HL-60 (cell line): ENCODE data around the gene PSMG3.

Source experiments
- GABPA ChIP-seq: IDR thresholded peaks from 2 replicates; pipeline ENCODE4 v1.6.1; 2012; ENCODE audit warnings: low read depth
- POLR2AphosphoS5 ChIP-seq: IDR thresholded peaks from 2 replicates; pipeline ENCODE4 v1.6.1; 2012; ENCODE audit warnings: low read depth
- SPI1 ChIP-seq: IDR thresholded peaks from 2 replicates; pipeline ENCODE4 v1.6.1; 2012; ENCODE audit warnings: low read depth, mild to moderate bottlenecking, borderline replicate concordance
- TF ChIP-seq, protein P1 (sequence below): IDR thresholded peaks from one replicate; pipeline ENCODE4 v1.5.1; 2011; ENCODE audit warnings: low read length, control low read depth, inconsistent platforms; ENCODE audit not compliant: insufficient read depth

DNA sequence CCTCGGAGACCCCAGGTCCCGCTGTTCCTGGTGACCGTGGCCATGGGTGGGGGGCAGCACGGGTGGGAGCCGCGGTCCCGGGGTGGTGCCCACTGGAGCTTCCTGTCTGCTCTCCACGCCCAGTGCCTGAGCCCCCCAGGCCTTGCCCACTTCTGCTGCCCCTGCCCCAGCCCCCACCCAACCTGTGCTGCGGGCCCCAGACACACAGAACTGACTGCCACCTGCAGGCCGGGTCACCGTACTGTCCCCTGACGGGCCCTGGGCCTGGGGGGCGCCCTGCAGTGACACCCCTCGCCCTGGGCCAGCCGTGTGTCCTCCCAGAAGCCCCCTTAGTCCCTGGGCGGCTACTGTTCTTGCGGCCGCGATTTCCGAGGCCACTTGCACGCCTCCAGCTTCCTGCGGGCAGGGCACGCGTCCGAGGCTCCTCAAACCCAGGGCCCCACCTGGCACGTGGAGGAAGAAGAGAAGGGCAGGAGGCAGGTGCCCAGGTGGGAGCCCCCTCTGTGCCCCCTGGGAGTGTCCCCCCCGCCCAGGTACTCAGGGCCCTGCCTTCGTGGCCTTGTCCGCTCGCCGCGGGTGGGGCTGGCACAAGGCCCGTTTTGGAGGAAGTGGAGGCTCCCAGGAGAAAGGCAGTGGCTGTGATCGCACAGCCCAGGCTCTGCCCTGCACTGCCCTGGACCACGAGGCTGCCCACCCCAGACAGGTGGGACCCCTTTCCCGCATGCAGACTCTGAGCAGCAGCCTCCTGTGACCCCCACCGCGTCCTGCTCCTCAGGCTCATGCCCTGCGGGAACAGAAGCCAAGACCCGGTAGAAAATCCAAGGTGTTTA lies 24.2 kb downstream of the PSMG3 start:
- TF ChIP-seq POLR2AphosphoS5 (peak; percentile 44), GABPA (no peak), SPI1 (peak; percentile 11; the same call in 1 of the 2 replicates)
- TF ChIP-seq, protein P1, sequence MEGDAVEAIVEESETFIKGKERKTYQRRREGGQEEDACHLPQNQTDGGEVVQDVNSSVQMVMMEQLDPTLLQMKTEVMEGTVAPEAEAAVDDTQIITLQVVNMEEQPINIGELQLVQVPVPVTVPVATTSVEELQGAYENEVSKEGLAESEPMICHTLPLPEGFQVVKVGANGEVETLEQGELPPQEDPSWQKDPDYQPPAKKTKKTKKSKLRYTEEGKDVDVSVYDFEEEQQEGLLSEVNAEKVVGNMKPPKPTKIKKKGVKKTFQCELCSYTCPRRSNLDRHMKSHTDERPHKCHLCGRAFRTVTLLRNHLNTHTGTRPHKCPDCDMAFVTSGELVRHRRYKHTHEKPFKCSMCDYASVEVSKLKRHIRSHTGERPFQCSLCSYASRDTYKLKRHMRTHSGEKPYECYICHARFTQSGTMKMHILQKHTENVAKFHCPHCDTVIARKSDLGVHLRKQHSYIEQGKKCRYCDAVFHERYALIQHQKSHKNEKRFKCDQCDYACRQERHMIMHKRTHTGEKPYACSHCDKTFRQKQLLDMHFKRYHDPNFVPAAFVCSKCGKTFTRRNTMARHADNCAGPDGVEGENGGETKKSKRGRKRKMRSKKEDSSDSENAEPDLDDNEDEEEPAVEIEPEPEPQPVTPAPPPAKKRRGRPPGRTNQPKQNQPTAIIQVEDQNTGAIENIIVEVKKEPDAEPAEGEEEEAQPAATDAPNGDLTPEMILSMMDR, result no peak
